GM15510 (cell line): ENCODE results near the gene PAX8.

ENCODE experiments used
- POLR2A ChIP-seq: IDR thresholded peaks from 3 replicates; pipeline ENCODE4 v1.6.1; 2011; ENCODE audit warnings: borderline replicate concordance; ENCODE audit not compliant: insufficient read length; ENCODE audit errors: extremely low read depth

The PAX8 gene

GRCh38 chr2:113278742-113279139, at the start of gene PAX8:
Gene PAX8 (minus strand): TSS chr2:113278921. CDS start chr2:113278394, 527 bp downstream.
- no peak for TF ChIP-seq POLR2A

DNA sequence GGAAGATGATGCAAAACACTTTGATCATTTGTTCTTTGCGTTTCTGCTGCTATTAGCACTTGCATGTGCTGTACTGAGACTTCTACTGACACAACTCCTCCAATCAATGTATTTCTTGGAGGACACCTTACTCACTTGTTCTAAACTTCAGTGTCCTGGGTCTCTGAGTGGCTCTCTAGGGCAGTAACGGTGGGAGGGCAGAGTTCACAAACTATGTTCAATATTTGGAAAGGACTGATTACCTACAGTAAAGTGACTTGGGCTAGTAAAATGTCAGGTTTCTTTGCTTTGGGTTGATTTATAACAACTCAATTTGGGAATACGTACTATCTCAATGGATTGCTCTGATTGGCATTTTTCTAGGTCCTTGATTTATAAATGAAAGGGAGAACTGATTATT, 49.3 kb upstream of the PAX8 start:
- TF ChIP-seq POLR2A, result no peak

DNA sequence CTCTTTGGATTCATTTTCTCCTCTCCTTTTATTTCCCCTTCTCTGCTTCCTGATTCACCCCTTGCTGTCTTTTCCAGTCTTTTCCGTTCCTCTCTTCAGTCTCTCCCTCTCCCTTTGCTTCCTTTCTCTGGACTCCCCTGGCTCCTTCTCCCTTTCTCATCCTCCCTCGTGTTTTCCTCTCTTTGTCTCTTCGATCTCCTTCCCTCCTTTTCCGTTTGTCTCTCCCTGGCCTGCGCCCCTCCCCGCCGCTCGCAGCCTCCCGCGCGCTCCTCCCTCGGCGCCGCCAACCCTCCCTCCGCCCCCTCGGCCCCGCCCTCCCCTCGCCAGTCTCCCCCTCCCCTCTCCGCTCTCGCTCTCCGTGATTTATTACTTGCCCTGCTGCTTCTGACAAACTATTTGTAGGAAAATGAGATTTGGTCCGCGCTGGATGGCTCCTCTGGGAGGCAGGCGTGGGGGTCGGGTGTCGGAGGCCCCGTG, 46.0 kb upstream of the PAX8 start:
- no peak for TF ChIP-seq POLR2A

DNA sequence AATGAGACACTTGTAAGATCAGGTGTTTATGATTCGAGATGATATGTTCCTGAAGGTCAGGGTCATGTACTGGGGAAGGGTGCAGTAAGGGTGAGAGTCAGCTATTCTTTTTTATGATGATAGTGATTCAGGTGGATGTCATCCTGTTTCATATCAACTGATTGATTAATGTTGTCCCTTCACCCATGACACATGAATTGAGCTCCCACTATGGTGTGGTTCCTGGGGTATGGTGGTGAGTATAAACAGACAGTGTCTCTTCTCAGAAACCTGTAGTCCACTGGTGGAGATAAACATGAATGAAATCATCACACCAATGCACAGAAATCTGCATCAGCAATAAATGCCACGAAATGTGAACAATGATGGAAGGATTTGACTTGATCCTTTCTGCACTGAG, 37.4 kb upstream of the PAX8 start:
- TF ChIP-seq POLR2A, result no peak

DNA sequence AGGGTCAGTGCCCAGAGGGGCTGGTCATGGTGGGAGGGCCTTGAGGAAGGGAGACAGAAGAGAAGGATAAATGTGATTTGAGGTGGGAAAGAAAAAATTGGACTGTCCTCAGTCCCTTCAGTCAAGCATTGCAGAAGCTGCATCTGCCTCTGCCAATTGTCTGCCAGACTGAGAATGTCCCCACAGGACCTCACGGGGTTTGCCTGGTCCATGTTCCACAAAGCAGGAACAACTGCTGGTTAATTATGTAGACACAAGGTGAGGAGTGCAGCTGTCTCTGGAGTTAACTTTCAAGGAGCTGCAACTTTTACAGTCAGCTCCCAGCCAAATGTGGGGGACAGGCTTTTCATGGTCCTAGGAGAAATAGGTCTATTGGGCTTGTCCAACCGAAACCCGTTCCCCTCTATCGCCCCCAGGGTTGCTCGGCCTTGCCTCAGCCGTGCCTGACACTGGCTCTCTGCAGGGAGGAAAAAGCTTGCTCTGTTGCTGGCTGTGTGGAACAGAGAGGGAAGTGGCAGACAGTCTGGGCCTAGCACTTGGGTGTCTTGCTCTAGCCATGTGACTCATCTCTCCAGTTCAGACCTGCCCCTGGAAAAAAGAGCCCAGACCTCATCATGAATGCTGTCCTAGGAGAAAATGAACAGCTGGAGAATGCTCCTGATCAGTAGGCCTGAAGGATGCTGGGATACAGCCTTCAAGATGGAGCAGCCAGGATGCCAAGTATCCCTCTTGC, 31.1 kb upstream of the PAX8 start:
- no peak for TF ChIP-seq POLR2A

GRCh38 chr2:113305146-113305545, 26.4 kb upstream of the PAX8 start:
- TF ChIP-seq POLR2A, result no peak

GRCh38 chr2:113304702-113305101, 26.0 kb upstream of the PAX8 start:
- TF ChIP-seq POLR2A, result no peak

- TF ChIP-seq POLR2A, result no peak
Observed at GRCh38 chr2:113300281-113300680, 21.6 kb upstream of the PAX8 start.

DNA sequence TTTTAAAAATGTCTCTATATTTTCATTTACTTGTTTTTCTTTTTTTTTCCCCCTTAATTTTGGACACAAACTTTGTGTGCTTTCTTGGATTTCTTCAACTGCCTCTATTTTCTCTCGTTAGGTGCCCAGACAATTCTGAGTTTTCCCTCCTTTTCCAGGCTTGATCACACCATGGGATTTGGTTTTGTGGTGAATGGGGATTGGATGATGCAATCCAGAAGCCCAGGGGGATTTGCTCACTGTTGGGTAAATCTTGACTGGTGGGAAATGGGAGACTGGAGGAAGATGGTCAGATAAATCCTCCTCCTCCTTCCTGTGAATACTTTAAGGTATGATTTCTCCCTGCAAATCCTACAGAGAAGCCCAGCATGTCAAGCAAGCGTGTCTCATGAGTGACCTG, 19.5 kb upstream of the PAX8 start:
- no peak for TF ChIP-seq POLR2A

DNA sequence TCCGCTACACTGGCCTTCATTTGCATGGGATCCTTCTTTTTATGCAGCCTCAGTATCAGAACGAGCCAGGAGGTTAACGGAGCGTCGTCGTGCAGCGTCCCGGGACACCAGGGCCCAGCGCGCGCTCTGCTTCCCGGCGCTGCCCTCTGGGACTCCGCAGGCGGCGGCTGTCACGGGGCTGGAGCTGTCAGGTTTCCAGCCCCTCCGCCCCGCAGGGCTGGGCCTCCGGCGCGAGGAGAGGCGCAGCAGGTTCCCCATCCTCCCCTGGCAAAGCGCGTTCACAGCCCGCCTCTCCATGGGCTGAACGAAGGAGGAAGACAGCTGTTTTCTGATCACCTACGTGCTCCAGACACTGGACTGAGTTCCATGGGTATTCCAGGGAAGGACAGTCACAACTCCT, 12.5 kb upstream of the PAX8 start:
- TF ChIP-seq POLR2A, result no peak

DNA sequence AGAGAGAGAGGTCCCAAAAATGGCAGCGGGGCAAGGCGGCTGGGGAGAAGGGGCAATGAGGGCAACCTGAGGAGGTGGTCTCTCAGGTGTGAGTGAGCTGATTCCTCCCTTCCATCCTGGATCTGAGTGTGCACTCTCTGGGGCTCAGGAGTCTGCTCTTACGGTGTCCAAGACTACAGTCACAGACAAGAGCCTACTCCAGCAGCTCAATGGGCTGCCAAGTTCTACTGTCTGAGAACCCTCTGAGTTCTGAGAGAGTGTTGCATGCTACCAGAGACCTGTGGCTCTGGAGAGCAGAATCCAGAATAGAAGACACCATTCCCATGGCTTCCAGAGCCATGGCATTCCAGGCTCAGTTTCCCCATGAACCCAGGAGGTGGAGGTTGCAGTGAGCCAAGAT, 7.1 kb upstream of the PAX8 start:
- no peak for TF ChIP-seq POLR2A

- no peak for TF ChIP-seq POLR2A
Observed at GRCh38 chr2:113284476-113284875, 5.8 kb upstream of the PAX8 start.

GRCh38 chr2:113283704-113284284, 5.1 kb upstream of the PAX8 start:
- TF ChIP-seq POLR2A, result no peak

DNA sequence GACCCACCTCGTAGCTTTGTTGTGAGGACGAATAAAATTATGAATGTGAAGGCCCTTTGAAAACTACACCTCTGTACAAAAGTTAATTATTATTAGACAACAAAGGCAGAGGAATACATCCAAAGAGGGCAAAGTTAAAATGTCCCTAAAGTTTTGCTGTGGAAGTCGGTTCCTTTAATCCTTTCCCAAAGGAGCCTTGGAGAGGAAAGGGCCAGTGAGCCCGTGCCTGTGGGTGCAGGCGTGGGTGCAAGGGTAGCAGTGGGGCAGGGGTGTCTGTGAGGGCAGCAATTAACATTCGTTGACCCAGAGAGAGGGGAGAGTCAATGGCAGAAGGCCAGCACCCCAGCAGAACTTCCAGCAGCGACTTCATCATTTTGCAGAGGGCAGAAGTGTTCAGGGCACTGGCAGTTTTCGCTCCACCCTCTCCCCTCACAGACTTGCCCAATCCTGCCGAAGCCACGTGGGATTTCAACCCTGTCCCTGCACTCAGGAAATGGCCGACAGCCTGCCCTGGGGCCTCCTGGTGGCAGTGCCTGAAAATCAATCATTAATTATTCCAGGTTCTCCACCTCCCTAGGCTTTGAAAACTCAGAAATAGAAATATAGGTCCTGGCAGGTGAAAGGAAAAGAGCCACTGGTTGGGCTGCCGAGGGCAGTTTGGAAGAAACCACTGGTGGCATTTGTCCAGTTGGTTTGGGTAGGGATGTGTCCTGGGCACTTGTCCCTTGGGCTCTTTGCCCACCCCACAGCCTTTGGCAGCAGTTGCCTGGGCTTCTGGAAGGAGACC, 4.2 kb upstream of the PAX8 start:
- no peak for TF ChIP-seq POLR2A

DNA sequence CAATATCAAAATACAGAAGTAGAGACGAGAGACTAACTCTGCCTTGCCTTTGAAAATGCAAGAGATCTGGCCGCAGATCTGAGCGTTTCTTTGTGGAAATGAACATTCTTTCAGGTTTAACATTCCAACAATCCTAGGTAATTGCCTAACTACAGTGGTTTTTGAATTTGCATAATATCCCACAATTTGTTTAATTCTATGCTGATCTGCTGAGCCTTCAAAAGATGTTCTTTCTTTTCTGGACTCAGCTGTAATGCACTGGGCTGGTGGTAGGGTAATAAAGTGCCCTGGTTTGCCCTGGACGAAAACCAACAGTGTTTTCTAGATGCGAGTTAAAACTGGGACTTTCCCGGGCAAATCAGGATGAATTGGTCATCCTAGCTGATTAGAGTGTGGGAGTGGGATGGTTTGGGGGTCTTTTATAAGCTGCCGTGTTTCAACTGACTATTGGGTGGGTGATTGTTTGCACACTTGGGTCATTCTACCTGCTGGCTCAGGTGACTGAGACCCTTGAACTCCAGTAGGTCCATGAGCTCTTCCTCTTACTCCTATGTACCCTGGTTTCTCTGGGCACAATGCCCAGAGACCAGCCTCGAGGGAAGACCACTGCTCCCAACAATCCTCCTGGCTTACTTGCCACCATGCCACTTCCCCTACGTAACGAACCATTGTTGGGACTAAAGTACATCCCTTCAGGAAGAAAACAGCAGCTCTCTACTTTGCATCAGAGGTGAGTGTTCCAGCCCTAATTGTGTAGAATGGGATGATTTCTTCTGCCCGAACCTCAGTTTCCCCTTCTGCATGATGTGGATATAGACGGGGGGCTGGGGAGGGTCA, 3.4 kb upstream of the PAX8 start:
- no peak for TF ChIP-seq POLR2A

GRCh38 chr2:113278073-113278741, 514 bp downstream of the PAX8 start:
- TF ChIP-seq POLR2A, result no peak
